ENCODE data around the gene UBTD1.

Gene UBTD1

GRCh38 chr10:97584060-97584797 is 85.5 kb downstream of the UBTD1 start, which contains the start of gene HOGA1:
Gene HOGA1 (plus strand): TSS chr10:97584389. CDS start chr10:97584704, 315 bp downstream.
- TF ChIP-seq ZNF274 (IDR thresholded peaks at IDR 0.05; ENCODE audit: low read depth, low read length) (no peak), SUZ12 (IDR thresholded peaks at IDR 0.05; ENCODE audit: extremely low read depth, insufficient read depth, insufficient read length) (no peak), YY1 (IDR thresholded peaks at IDR 0.05; ENCODE audit: insufficient read depth, insufficient read length) (no peak)
- Histone ChIP-seq H3K4me1 (ENCODE audit: insufficient read depth, insufficient read length) (peaks cover 6% of the 10 kb centered on the region), H3K36me3 (ENCODE audit: insufficient read depth, insufficient read length, low read length) (no peaks in the 10 kb centered on the region), H3K27me3 (ENCODE audit: insufficient read depth, insufficient read length) (no peaks in the 10 kb centered on the region), H3K9me3 (ENCODE audit: insufficient read depth, low read length) (no peaks in the 10 kb centered on the region), H3K4me3 (ENCODE audit: insufficient read length, low read depth) (no peak within 1 kb of the TSS), H3K9ac (ENCODE audit: insufficient read length, low read depth) (no peak within 1 kb of the TSS)
- no peak for DNase-seq (ENCODE audit: low read depth, low spot score)

- H3K9ac ChIP-seq (ENCODE audit: insufficient read length, low read depth): no peak overlapping the region
- DNase-seq (ENCODE audit: low read depth, low spot score): no peak
Observed at GRCh38 chr10:97584798-97585438, 86.2 kb downstream of the UBTD1 start.

GRCh38 chr10:97585439-97585811 is 86.7 kb downstream of the UBTD1 start:
- H3K9me3 ChIP-seq (ENCODE audit: insufficient read depth, low read length): no peaks in the 10 kb centered on the region
- DNase-seq (ENCODE audit: low read depth, low spot score): no peak
- no peaks in the 10 kb centered on the region for H3K36me3 ChIP-seq (ENCODE audit: insufficient read depth, insufficient read length, low read length)
- H3K9ac ChIP-seq (ENCODE audit: insufficient read length, low read depth): no peak overlapping the region
- H3K27me3 ChIP-seq (ENCODE audit: insufficient read depth, insufficient read length): no peaks in the 10 kb centered on the region
- TF ChIP-seq ZNF274 (IDR thresholded peaks at IDR 0.05; ENCODE audit: low read depth, low read length): no peak
- TF ChIP-seq YY1 (IDR thresholded peaks at IDR 0.05; ENCODE audit: insufficient read depth, insufficient read length): no peak
- TF ChIP-seq SUZ12 (IDR thresholded peaks at IDR 0.05; ENCODE audit: extremely low read depth, insufficient read depth, insufficient read length): no peak
- peaks cover 6% of the 10 kb centered on the region for H3K4me1 ChIP-seq (ENCODE audit: insufficient read depth, insufficient read length)
- H3K4me3 ChIP-seq (ENCODE audit: insufficient read length, low read depth): no peak overlapping the region

More at GRCh38 chr10:97584798-97585438, 86.2 kb downstream of the UBTD1 start:
- no peak for TF ChIP-seq YY1 (IDR thresholded peaks at IDR 0.05; ENCODE audit: insufficient read depth, insufficient read length)
- TF ChIP-seq ZNF274 (IDR thresholded peaks at IDR 0.05; ENCODE audit: low read depth, low read length): no peak
- TF ChIP-seq SUZ12 (IDR thresholded peaks at IDR 0.05; ENCODE audit: extremely low read depth, insufficient read depth, insufficient read length): no peak
- no peaks in the 10 kb centered on the region for H3K27me3 ChIP-seq (ENCODE audit: insufficient read depth, insufficient read length)
- no peaks in the 10 kb centered on the region for H3K9me3 ChIP-seq (ENCODE audit: insufficient read depth, low read length)
- H3K4me3 ChIP-seq (ENCODE audit: insufficient read length, low read depth): no peak overlapping the region
- H3K4me1 ChIP-seq (ENCODE audit: insufficient read depth, insufficient read length): peaks cover 6% of the 10 kb centered on the region
- no peaks in the 10 kb centered on the region for H3K36me3 ChIP-seq (ENCODE audit: insufficient read depth, insufficient read length, low read length)

DNA sequence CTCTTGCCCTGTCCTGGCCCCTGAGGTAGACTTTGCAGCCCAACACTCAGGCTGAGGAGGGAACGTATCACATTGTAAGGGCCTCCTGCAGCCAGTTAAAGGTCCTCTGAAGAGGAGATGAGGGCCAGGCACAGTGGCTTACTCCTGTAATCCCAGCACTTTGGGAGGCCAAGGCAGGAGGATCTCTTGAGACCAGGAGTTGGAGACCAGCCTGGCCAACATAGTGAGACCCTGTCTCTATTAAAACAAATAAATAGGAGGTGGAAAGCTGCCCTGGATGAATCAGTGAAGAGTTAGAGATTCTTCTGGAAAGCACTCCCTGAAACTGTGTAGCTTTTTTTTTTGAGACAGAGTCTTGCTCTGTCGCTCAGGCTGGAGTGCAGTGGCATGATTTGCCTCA is 88.5 kb downstream of the UBTD1 start:
- H3K9ac ChIP-seq (ENCODE audit: insufficient read length, low read depth): no peak overlapping the region
- H3K9me3 ChIP-seq (ENCODE audit: insufficient read depth, low read length): no peaks in the 10 kb centered on the region
- no peaks in the 10 kb centered on the region for H3K27me3 ChIP-seq (ENCODE audit: insufficient read depth, insufficient read length)
- no peak overlapping the region for H3K4me3 ChIP-seq (ENCODE audit: insufficient read length, low read depth)
- no peaks in the 10 kb centered on the region for H3K36me3 ChIP-seq (ENCODE audit: insufficient read depth, insufficient read length, low read length)
- H3K4me1 ChIP-seq (ENCODE audit: insufficient read depth, insufficient read length): peaks cover 6% of the 10 kb centered on the region
- no peak for TF ChIP-seq YY1 (IDR thresholded peaks at IDR 0.05; ENCODE audit: insufficient read depth, insufficient read length)
- no peak for TF ChIP-seq ZNF274 (IDR thresholded peaks at IDR 0.05; ENCODE audit: low read depth, low read length)
- no peak for TF ChIP-seq SUZ12 (IDR thresholded peaks at IDR 0.05; ENCODE audit: extremely low read depth, insufficient read depth, insufficient read length)
- DNase-seq (ENCODE audit: low read depth, low spot score): no peak

DNA sequence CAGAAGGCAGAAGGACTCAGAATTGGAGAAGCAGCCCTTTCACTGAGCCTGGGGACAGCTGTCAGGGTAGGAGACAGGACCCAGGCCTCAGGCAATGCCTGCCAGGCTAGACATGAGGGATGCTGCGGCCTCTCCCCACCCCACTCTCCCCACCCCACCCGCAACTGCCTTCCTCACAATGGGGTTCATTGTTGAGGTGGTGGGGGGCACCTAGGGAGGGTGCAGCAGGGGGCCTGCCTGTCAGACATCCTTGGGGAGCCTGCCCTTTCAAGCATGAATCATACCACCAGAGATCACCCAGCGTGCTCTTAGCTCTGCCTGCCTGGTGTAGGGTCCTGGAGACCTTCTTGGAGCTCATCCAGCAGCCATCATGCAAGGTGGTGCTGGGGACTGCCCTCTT is 90.8 kb downstream of the UBTD1 start, which contains the start of gene C10orf62:
Gene C10orf62 (plus strand): TSS at position 243 of the 400 bp plus-strand sequence. CDS start 177 bp downstream, outside the sequence.
- H3K4me1 ChIP-seq (ENCODE audit: insufficient read depth, insufficient read length): peaks cover 3% of the 10 kb centered on the region
- H3K27me3 ChIP-seq (ENCODE audit: insufficient read depth, insufficient read length): no peaks in the 10 kb centered on the region
- DNase-seq (ENCODE audit: low read depth, low spot score): no peak
- H3K36me3 ChIP-seq (ENCODE audit: insufficient read depth, insufficient read length, low read length): no peaks in the 10 kb centered on the region
- H3K4me3 ChIP-seq (ENCODE audit: insufficient read length, low read depth): no peak within 1 kb of the TSS
- TF ChIP-seq SUZ12 (IDR thresholded peaks at IDR 0.05; ENCODE audit: extremely low read depth, insufficient read depth, insufficient read length) (no peak), ZNF274 (IDR thresholded peaks at IDR 0.05; ENCODE audit: low read depth, low read length) (no peak), YY1 (IDR thresholded peaks at IDR 0.05; ENCODE audit: insufficient read depth, insufficient read length) (no peak)
- no peaks in the 10 kb centered on the region for H3K9me3 ChIP-seq (ENCODE audit: insufficient read depth, low read length)
- no peak within 1 kb of the TSS for H3K9ac ChIP-seq (ENCODE audit: insufficient read length, low read depth)

GRCh38 chr10:97590082-97590747 is 91.5 kb downstream of the UBTD1 start:
- Histone ChIP-seq H3K27me3 (ENCODE audit: insufficient read depth, insufficient read length) (no peaks in the 10 kb centered on the region), H3K36me3 (ENCODE audit: insufficient read depth, insufficient read length, low read length) (no peaks in the 10 kb centered on the region), H3K9me3 (ENCODE audit: insufficient read depth, low read length) (no peaks in the 10 kb centered on the region), H3K9ac (ENCODE audit: insufficient read length, low read depth) (no peak overlapping the region), H3K4me1 (ENCODE audit: insufficient read depth, insufficient read length) (peaks cover 3% of the 10 kb centered on the region), H3K4me3 (ENCODE audit: insufficient read length, low read depth) (no peak overlapping the region)
- no peak for TF ChIP-seq SUZ12 (IDR thresholded peaks at IDR 0.05; ENCODE audit: extremely low read depth, insufficient read depth, insufficient read length)
- TF ChIP-seq ZNF274 (IDR thresholded peaks at IDR 0.05; ENCODE audit: low read depth, low read length): no peak
- DNase-seq (ENCODE audit: low read depth, low spot score): no peak
